Stimulated activated CD8-positive, alpha-beta memory T cell treated with anti-CD3 and anti-CD28 coated beads, Interleukin-15, amount 100 ng/mL, for 4 hours (primary cell): ENCODE measurements around the gene RNF130.

Experiments used
- DNase-seq, 2 donors: peaks; one replicate each; pipeline ENCODE4 v3.0.0-alpha.2; 2020; ENCODE audit warnings: low read depth in 2 of 2

Gene RNF130

GRCh38 chr5:180056153-180056552 is 15.4 kb downstream of the RNF130 start:
- no peak for DNase-seq

- DNase-seq = no peak
These were observed 17.3 kb downstream of the RNF130 start for GRCh38 chr5:180054226-180054625.

GRCh38 chr5:180053061-180053602 is 18.4 kb downstream of the RNF130 start:
- no peak for DNase-seq

GRCh38 chr5:180052211-180052818 is 19.2 kb downstream of the RNF130 start:
- DNase-seq = no peak

GRCh38 chr5:180050121-180050940 is 21.2 kb downstream of the RNF130 start:
- no peak for DNase-seq

GRCh38 chr5:180049185-180049548 is 22.4 kb downstream of the RNF130 start:
- DNase-seq = no peak

- DNase-seq = no peak
These were observed 23.9 kb downstream of the RNF130 start for GRCh38 chr5:180047667-180048066.

- no peak for DNase-seq
These were observed 24.9 kb downstream of the RNF130 start for GRCh38 chr5:180046656-180047055.

GRCh38 chr5:180045889-180046499 is 25.6 kb downstream of the RNF130 start:
- DNase-seq = no peak

GRCh38 chr5:180043377-180043776 is 28.2 kb downstream of the RNF130 start:
- DNase-seq = no peak

GRCh38 chr5:180041301-180042274 is 30.0 kb downstream of the RNF130 start:
- no peak for DNase-seq

GRCh38 chr5:180040287-180041214 is 31.0 kb downstream of the RNF130 start:
- no peak for DNase-seq

- DNase-seq = no peak
These were observed 36.2 kb downstream of the RNF130 start for GRCh38 chr5:180035206-180035931.

GRCh38 chr5:180034564-180034963 is 37.0 kb downstream of the RNF130 start:
- DNase-seq = no peak

GRCh38 chr5:180027459-180028089 is 44.0 kb downstream of the RNF130 start:
- DNase-seq = no peak

GRCh38 chr5:180026734-180027458 is 44.7 kb downstream of the RNF130 start:
- DNase-seq = no peak

GRCh38 chr5:180026320-180026719 is 45.2 kb downstream of the RNF130 start:
- no peak for DNase-seq

GRCh38 chr5:180021900-180022299 is 49.7 kb downstream of the RNF130 start:
- DNase-seq = no peak

GRCh38 chr5:180020176-180020575 is 51.4 kb downstream of the RNF130 start:
- no peak for DNase-seq
